GM06990 (cell line): ENCODE results near the gene AP3D1.

ENCODE experiments used
- DNase-seq: peaks from one replicate; pipeline ENCODE4 v3.0.0-alpha.2; 2011; ENCODE audit not compliant: insufficient read length; ENCODE audit errors: extremely low read depth
- H3K27me3 ChIP-seq: replicated peaks from 2 replicates; pipeline ENCODE4 v1.6.0; 2011; ENCODE audit warnings: low read length; ENCODE audit not compliant: control insufficient read depth, insufficient read depth
- H3K36me3 ChIP-seq: 2 replicates; pipeline ENCODE4 v1.5.1; 2011; ENCODE audit warnings: low read length; ENCODE audit not compliant: control insufficient read depth, insufficient read depth
- H3K4me3 ChIP-seq: replicated peaks from 2 replicates; pipeline ENCODE4 v1.5.1; 2011; ENCODE audit warnings: low read depth, mild to moderate bottlenecking, control low read depth, low read length
- TF ChIP-seq, protein P1 (sequence below): IDR thresholded peaks from 2 replicates; pipeline ENCODE4 v1.5.1; 2011; ENCODE audit warnings: low read length, control low read depth, mild to moderate bottlenecking, inconsistent platforms; ENCODE audit not compliant: insufficient read depth, poor library complexity, severe bottlenecking

The AP3D1 gene

DNA sequence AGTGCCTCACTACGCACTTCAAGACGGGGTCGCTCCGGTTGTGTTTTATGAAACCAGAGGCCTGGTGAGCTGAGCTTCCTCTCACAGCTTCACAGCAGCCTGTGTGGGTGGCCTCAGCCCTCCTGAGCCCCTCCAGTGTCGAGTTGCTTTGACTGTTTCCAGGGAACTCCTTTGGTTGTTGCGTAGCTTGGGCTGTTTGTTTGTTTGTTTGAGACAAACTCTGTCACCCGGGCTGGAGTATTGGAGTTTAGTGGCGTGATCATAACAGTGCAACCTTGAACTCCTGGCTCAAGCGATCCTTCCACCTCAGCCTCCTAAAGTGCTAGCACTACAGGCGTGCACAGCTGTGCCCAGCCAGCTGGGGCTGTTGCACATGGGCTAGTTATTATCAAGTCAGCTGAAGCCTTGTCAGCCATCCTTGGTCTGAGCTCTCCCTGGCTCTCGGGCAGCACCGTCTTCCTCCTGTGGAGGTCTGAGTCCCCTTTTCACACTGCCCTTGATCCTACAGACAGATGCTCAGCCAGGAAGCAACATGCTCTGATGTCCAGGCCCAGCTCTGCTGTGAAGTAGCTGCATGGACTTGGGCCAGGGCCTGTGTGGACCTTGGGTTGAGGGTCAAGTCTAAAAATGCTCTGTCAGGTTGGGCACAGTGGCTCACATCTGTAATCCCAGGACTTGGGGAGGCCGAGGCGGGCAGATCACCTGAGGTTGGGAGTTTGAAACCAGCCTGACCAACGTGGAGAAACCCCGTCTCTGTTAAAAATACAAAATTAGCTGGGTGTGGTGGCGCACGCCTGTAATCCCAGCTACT lies 22.6 kb upstream of the AP3D1 start:
- TF ChIP-seq, protein P1, sequence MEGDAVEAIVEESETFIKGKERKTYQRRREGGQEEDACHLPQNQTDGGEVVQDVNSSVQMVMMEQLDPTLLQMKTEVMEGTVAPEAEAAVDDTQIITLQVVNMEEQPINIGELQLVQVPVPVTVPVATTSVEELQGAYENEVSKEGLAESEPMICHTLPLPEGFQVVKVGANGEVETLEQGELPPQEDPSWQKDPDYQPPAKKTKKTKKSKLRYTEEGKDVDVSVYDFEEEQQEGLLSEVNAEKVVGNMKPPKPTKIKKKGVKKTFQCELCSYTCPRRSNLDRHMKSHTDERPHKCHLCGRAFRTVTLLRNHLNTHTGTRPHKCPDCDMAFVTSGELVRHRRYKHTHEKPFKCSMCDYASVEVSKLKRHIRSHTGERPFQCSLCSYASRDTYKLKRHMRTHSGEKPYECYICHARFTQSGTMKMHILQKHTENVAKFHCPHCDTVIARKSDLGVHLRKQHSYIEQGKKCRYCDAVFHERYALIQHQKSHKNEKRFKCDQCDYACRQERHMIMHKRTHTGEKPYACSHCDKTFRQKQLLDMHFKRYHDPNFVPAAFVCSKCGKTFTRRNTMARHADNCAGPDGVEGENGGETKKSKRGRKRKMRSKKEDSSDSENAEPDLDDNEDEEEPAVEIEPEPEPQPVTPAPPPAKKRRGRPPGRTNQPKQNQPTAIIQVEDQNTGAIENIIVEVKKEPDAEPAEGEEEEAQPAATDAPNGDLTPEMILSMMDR: no peak
- Histone ChIP-seq H3K4me3 (no peak overlapping the region), H3K27me3 (no peaks in the 10 kb centered on the region), H3K36me3 (peaks cover 16% of the 10 kb centered on the region)
- no peak for DNase-seq

DNA sequence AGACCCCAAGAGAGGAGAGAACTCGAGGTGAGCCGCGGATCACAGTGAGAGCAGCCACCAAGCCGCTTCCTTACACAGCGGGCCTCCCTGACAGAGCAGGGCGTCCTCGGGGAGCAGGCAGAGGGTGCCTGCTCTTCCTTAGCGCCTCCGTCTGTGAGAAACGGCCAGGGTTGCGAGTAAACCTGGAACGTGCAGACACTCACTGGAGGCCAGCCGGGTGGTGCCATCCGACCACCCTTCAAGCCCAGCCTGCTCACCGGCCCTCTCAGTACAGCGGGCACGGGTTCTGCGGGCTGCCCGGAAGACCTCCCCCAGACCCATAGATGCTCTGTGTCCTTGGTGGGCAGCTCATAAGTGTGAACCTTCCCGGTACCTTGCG lies 22.0 kb upstream of the AP3D1 start:
- DNase-seq: no peak
- peaks cover 15% of the 10 kb centered on the region for H3K36me3 ChIP-seq
- TF ChIP-seq, protein P1: no peak
- no peak overlapping the region for H3K4me3 ChIP-seq
- H3K27me3 ChIP-seq: no peaks in the 10 kb centered on the region

DNA sequence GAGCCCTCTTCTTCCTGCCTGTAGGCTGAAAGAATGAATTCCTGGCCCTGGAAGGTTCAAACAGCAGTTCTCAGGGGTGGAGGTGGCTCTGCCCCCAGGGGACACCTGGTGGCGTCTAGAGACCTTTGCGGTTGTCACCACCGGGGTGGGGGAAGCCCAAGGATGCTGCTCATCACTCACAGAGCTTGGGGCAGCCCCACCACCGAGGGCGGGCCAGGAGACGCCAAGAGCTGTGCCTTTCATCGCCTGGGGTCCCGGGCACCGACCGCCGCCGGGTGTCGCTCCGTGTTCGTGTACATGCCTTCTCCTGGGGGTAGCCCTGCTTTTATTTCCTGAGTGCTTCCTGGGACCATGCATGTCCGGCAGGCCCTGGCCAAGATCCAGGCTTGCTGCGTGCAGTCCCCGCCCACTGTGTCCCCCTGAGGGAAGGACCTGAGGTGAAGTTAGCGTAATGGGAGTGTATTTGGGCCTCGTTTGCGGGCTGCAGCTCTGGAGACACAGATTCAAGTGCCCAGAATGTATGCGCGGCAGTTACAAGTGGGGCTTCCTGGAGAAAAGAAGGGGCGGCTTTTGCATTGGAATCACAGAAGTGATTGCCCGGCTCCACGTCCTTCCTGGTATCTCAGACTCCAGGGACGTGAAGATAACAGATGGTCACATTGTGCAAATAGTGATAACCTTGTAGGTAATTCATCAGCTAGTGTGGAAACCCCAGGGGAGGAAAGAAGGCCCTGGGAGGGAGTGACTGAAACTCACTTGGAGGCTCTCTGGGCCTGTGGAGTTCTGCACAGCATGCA lies 20.2 kb upstream of the AP3D1 start:
- TF ChIP-seq, protein P1: peak; percentile 48
- Histone ChIP-seq H3K36me3 (peaks cover 10% of the 10 kb centered on the region), H3K27me3 (no peaks in the 10 kb centered on the region), H3K4me3 (peak overlapping the region; percentile 33)
- DNase-seq: peak; percentile 89

DNA sequence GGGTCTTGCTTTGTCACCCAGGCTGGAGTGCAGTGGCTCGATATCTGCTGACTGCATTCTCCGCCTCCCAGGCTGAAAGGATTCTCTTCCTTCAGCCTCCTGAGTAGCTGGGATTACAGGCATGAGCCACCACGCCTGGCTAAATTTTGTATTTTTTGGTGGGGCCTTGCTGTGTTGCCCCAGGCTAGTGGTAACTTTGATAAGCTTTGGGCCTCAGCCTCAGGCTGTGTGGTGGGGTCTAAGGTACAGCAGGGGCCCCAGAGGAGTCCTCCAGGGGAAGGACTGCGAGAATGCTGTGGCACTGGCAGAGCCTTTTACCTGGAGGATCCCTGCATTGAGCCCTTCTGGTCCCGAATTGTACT lies 19.6 kb upstream of the AP3D1 start:
- peaks cover 6% of the 10 kb centered on the region for H3K36me3 ChIP-seq
- peak overlapping the region; percentile 33; the same call in 1 of the 2 replicates for H3K4me3 ChIP-seq
- no peaks in the 10 kb centered on the region for H3K27me3 ChIP-seq
- TF ChIP-seq, protein P1: no peak
- no peak for DNase-seq

GRCh38 chr19:2170219-2170618 lies 18.9 kb upstream of the AP3D1 start:
- no peaks in the 10 kb centered on the region for H3K27me3 ChIP-seq
- DNase-seq: no peak
- no peak overlapping the region for H3K4me3 ChIP-seq
- TF ChIP-seq, protein P1: no peak
- peaks cover 3% of the 10 kb centered on the region for H3K36me3 ChIP-seq
